ENCODE measurements around the gene DNAJB4. TPM values are rescaled to one million over a fixed set of nuclear protein-coding genes. Genes with fewer than 3 reads are reported as not detected.

DNAJB4 gene
- total and polyA plus RNA-seq, 2 experiments from 2014 or later = 12.4 to 12.9 TPM

DNA sequence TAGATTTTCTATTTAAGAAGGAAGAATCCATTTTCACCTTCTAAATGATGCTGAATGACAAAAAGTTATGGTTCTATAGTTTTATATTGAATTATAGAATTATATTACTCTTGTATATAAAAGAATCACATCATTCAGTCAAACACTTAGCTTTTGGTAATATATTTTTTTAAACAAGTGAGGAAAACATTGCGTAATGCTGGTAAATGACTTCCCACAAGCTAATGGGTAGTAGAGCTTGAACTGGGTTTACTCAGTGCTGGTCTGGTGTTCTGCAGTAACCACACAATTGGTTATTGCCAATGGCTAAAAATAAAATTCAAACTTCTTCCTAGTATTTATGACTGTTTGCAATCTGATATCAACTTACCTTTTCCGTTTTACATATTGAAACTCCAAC is 30.4 kb downstream of the DNAJB4 start (continued):
- TF ChIP-seq, protein P1, sequence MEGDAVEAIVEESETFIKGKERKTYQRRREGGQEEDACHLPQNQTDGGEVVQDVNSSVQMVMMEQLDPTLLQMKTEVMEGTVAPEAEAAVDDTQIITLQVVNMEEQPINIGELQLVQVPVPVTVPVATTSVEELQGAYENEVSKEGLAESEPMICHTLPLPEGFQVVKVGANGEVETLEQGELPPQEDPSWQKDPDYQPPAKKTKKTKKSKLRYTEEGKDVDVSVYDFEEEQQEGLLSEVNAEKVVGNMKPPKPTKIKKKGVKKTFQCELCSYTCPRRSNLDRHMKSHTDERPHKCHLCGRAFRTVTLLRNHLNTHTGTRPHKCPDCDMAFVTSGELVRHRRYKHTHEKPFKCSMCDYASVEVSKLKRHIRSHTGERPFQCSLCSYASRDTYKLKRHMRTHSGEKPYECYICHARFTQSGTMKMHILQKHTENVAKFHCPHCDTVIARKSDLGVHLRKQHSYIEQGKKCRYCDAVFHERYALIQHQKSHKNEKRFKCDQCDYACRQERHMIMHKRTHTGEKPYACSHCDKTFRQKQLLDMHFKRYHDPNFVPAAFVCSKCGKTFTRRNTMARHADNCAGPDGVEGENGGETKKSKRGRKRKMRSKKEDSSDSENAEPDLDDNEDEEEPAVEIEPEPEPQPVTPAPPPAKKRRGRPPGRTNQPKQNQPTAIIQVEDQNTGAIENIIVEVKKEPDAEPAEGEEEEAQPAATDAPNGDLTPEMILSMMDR (conservative IDR thresholded peaks at IDR 0.05; ENCODE audit: low read depth in 2 of 2) = no peak
- TF ChIP-seq POLR2AphosphoS5 (IDR thresholded peaks at IDR 0.05; ENCODE audit: low read depth) = no peak

DNA sequence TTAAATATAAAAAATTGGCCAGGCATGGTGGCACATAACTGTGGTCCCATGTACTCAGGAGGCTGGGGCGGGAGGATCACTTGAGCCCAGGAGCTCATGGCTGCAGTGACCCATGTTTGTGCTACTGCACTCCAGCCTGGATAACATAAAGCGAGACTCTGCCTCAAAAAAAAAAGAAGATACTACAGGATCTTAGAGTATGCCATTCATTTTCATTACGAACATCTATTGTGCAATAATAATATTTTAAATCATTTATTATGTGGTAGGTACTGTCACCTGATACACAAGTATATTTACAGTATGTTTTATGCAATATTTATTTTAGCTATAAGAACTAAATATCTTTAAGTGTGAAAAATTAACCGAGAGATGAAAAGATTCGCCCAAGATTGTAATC is 31.7 kb downstream of the DNAJB4 start:
- no peak overlapping the region for H3K4me2 ChIP-seq
- H4K20me1 ChIP-seq (replicated peaks; ENCODE audit: insufficient read depth) = no peaks in the 10 kb centered on the region
- H3K4me3 ChIP-seq = no peak overlapping the region
- no peak for TF ChIP-seq POLR2AphosphoS5 (IDR thresholded peaks at IDR 0.05; ENCODE audit: low read depth)
- no peak for TF ChIP-seq JUNB (IDR thresholded peaks at IDR 0.05; ENCODE audit: unreplicated experiment)
- TF ChIP-seq, protein P1 (conservative IDR thresholded peaks at IDR 0.05; ENCODE audit: low read depth in 2 of 2) = no peak
- TF ChIP-seq NANOG (IDR thresholded peaks at IDR 0.05; ENCODE audit: borderline replicate concordance) = no peak
- no peak for TF ChIP-seq CREB1 (CRISPR knock-in tag; IDR thresholded peaks at IDR 0.05; ENCODE audit: low read depth)
- TF ChIP-seq, protein P2, sequence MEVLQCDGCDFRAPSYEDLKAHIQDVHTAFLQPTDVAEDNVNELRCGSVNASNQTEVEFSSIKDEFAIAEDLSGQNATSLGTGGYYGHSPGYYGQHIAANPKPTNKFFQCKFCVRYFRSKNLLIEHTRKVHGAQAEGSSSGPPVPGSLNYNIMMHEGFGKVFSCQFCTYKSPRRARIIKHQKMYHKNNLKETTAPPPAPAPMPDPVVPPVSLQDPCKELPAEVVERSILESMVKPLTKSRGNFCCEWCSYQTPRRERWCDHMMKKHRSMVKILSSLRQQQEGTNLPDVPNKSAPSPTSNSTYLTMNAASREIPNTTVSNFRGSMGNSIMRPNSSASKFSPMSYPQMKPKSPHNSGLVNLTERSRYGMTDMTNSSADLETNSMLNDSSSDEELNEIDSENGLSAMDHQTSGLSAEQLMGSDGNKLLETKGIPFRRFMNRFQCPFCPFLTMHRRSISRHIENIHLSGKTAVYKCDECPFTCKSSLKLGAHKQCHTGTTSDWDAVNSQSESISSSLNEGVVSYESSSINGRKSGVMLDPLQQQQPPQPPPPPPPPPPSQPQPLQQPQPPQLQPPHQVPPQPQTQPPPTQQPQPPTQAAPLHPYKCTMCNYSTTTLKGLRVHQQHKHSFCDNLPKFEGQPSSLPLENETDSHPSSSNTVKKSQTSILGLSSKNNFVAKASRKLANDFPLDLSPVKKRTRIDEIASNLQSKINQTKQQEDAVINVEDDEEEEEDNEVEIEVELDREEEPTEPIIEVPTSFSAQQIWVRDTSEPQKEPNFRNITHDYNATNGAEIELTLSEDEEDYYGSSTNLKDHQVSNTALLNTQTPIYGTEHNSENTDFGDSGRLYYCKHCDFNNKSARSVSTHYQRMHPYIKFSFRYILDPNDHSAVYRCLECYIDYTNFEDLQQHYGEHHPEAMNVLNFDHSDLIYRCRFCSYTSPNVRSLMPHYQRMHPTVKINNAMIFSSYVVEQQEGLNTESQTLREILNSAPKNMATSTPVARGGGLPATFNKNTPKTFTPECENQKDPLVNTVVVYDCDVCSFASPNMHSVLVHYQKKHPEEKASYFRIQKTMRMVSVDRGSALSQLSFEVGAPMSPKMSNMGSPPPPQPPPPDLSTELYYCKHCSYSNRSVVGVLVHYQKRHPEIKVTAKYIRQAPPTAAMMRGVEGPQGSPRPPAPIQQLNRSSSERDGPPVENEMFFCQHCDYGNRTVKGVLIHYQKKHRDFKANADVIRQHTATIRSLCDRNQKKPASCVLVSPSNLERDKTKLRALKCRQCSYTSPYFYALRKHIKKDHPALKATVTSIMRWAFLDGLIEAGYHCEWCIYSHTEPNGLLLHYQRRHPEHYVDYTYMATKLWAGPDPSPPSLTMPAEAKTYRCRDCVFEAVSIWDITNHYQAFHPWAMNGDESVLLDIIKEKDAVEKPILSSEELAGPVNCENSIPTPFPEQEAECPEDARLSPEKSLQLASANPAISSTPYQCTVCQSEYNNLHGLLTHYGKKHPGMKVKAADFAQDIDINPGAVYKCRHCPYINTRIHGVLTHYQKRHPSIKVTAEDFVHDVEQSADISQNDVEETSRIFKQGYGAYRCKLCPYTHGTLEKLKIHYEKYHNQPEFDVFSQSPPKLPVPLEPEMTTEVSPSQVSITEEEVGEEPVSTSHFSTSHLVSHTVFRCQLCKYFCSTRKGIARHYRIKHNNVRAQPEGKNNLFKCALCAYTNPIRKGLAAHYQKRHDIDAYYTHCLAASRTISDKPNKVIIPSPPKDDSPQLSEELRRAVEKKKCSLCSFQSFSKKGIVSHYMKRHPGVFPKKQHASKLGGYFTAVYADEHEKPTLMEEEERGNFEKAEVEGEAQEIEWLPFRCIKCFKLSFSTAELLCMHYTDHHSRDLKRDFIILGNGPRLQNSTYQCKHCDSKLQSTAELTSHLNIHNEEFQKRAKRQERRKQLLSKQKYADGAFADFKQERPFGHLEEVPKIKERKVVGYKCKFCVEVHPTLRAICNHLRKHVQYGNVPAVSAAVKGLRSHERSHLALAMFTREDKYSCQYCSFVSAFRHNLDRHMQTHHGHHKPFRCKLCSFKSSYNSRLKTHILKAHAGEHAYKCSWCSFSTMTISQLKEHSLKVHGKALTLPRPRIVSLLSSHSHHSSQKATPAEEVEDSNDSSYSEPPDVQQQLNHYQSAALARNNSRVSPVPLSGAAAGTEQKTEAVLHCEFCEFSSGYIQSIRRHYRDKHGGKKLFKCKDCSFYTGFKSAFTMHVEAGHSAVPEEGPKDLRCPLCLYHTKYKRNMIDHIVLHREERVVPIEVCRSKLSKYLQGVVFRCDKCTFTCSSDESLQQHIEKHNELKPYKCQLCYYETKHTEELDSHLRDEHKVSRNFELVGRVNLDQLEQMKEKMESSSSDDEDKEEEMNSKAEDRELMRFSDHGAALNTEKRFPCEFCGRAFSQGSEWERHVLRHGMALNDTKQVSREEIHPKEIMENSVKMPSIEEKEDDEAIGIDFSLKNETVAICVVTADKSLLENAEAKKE (CRISPR knock-in tag; IDR thresholded peaks at IDR 0.05) = no peak
- TF ChIP-seq, protein P3, sequence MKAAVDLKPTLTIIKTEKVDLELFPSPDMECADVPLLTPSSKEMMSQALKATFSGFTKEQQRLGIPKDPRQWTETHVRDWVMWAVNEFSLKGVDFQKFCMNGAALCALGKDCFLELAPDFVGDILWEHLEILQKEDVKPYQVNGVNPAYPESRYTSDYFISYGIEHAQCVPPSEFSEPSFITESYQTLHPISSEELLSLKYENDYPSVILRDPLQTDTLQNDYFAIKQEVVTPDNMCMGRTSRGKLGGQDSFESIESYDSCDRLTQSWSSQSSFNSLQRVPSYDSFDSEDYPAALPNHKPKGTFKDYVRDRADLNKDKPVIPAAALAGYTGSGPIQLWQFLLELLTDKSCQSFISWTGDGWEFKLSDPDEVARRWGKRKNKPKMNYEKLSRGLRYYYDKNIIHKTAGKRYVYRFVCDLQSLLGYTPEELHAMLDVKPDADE (IDR thresholded peaks at IDR 0.05) = no peak
- TF ChIP-seq, protein P4, sequence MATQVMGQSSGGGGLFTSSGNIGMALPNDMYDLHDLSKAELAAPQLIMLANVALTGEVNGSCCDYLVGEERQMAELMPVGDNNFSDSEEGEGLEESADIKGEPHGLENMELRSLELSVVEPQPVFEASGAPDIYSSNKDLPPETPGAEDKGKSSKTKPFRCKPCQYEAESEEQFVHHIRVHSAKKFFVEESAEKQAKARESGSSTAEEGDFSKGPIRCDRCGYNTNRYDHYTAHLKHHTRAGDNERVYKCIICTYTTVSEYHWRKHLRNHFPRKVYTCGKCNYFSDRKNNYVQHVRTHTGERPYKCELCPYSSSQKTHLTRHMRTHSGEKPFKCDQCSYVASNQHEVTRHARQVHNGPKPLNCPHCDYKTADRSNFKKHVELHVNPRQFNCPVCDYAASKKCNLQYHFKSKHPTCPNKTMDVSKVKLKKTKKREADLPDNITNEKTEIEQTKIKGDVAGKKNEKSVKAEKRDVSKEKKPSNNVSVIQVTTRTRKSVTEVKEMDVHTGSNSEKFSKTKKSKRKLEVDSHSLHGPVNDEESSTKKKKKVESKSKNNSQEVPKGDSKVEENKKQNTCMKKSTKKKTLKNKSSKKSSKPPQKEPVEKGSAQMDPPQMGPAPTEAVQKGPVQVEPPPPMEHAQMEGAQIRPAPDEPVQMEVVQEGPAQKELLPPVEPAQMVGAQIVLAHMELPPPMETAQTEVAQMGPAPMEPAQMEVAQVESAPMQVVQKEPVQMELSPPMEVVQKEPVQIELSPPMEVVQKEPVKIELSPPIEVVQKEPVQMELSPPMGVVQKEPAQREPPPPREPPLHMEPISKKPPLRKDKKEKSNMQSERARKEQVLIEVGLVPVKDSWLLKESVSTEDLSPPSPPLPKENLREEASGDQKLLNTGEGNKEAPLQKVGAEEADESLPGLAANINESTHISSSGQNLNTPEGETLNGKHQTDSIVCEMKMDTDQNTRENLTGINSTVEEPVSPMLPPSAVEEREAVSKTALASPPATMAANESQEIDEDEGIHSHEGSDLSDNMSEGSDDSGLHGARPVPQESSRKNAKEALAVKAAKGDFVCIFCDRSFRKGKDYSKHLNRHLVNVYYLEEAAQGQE (IDR thresholded peaks at IDR 0.05; ENCODE audit: unreplicated experiment) = no peak
- no peaks in the 10 kb centered on the region for H3K27me3 ChIP-seq (ENCODE audit: insufficient read depth)
- H3K4me3 Mint-ChIP-seq = no peak overlapping the region
- no peaks in the 10 kb centered on the region for H3K79me2 ChIP-seq (replicated peaks; ENCODE audit: insufficient read depth)
- H2AFZ ChIP-seq = no peak overlapping the region
- H3K9me3 Mint-ChIP-seq = no peaks in the 10 kb centered on the region
- no peaks in the 10 kb centered on the region for H3F3A ChIP-seq (replicated peaks; ENCODE audit: low read depth)
- no peaks in the 10 kb centered on the region for H3K4me1 ChIP-seq (ENCODE audit: insufficient read depth)
- no peaks in the 10 kb centered on the region for H3K36me3 Mint-ChIP-seq (ENCODE audit: low read depth)
- ATAC-seq (no peak), DNase-seq (ENCODE audit: low spot score) (no peak)
- no peaks in the 10 kb centered on the region for H3K36me3 ChIP-seq (ENCODE audit: insufficient read depth)
- no peak overlapping the region for H3K27ac ChIP-seq (ENCODE audit: low read depth)
- no peaks in the 10 kb centered on the region for H3K9me2 ChIP-seq (ENCODE audit: insufficient read depth)
- no peaks in the 10 kb centered on the region for H3K27me3 Mint-ChIP-seq (ENCODE audit: insufficient read depth, low read depth, poor library complexity)
- no peak overlapping the region for H3K27ac Mint-ChIP-seq
- H3K4me1 Mint-ChIP-seq = no peaks in the 10 kb centered on the region

Measured in GM23338 (cell line).